Karpas-422 (cell line): Measurements from ENCODE around the gene MAP2K2. TPM values are rescaled to one million over a fixed set of nuclear protein-coding genes. Genes with fewer than 3 reads are reported as not detected.

ENCODE experiments used
- DNase-seq: peaks from one replicate; pipeline ENCODE4 v3.0.0-alpha.2; 2015
- H2AFZ ChIP-seq: fragments of 200-600 bp; sonication (generic); 2 replicates; pipeline ENCODE4 v1.6.1; 2014; ENCODE audit warnings: antibody characterized with exemption, low read length, mixed read lengths
- H3K27ac ChIP-seq: fragments of 200-600 bp; sonication (generic); 2 replicates; pipeline ENCODE4 v1.5.1; 2014; ENCODE audit warnings: mild to moderate bottlenecking, low read length, moderate library complexity
- H3K27me3 ChIP-seq: fragments of 200-600 bp; sonication (generic); 2 replicates; pipeline ENCODE4 v1.6.1; 2014; ENCODE audit warnings: low read length, mixed read lengths
- H3K36me3 ChIP-seq: fragments of 200-600 bp; sonication (generic); 2 replicates; pipeline ENCODE4 v1.6.1; 2014; ENCODE audit warnings: low read length, mixed read lengths; ENCODE audit not compliant: insufficient read depth
- H3K4me1 ChIP-seq: fragments of 200-600 bp; sonication (generic); 2 replicates; pipeline ENCODE4 v1.6.1; 2014; ENCODE audit warnings: mild to moderate bottlenecking, low read length, mixed read lengths
- H3K4me2 ChIP-seq: fragments of 200-600 bp; sonication (generic); 2 replicates; pipeline ENCODE4 v1.6.1; 2014; ENCODE audit warnings: low read length, low read depth, mild to moderate bottlenecking; ENCODE audit not compliant: poor library complexity, severe bottlenecking
- H3K4me3 ChIP-seq: fragments of 200-600 bp; sonication (generic); 2 replicates; pipeline ENCODE4 v1.5.1; 2014; ENCODE audit warnings: mild to moderate bottlenecking, antibody characterized with exemption, low read length, mixed read lengths
- H3K79me2 ChIP-seq: fragments of 200-600 bp; sonication (generic); 2 replicates; pipeline ENCODE4 v1.6.1; 2014; ENCODE audit warnings: mild to moderate bottlenecking, low read length, mixed read lengths
- H3K9ac ChIP-seq: fragments of 200-600 bp; sonication (generic); 2 replicates; pipeline ENCODE4 v1.6.0; 2014; ENCODE audit warnings: low read length
- H3K9me2 ChIP-seq: fragments of 200-600 bp; sonication (generic), shearing (Covaris generic); replicated peaks from 2 replicates; pipeline ENCODE4 v1.6.0; 2014; ENCODE audit warnings: mild to moderate bottlenecking, low read length, moderate library complexity; ENCODE audit not compliant: insufficient read depth
- H3K9me3 ChIP-seq: fragments of 300-700, 200-600 bp; sonication (generic); 2 replicates; pipeline ENCODE4 v1.6.1; 2014; ENCODE audit warnings: low read length, mixed read lengths
- H4K20me1 ChIP-seq: fragments of 200-600 bp; sonication (generic); 2 replicates; pipeline ENCODE4 v1.6.1; 2014; ENCODE audit warnings: mild to moderate bottlenecking, antibody characterized with exemption, low read length, low read depth; ENCODE audit not compliant: insufficient read depth
- total RNA-seq: library from RNA; depleted of rRNA; stranded (reverse); fragments of >200 nt; shearing (Covaris generic); gene quantifications from 2 replicates; pipeline ENCODE4 v1.2.3, GENCODE V29; 2014; ENCODE audit warnings: low replicate concordance

Gene MAP2K2
- total RNA-seq, 1 experiment from 2014 or later: 106 TPM

- Histone ChIP-seq H3K27me3 (no peaks in the 10 kb centered on the region), H3K9ac (no peak overlapping the region), H3K36me3 (peaks cover 9% of the 10 kb centered on the region; the same call in 1 of the 2 replicates), H3K9me2 (no peaks in the 10 kb centered on the region), H4K20me1 (no peaks in the 10 kb centered on the region), H3K4me3 (no peak overlapping the region), H3K27ac (no peak overlapping the region), H3K4me1 (no peaks in the 10 kb centered on the region), H3K4me2 (no peak overlapping the region), H3K79me2 (no peaks in the 10 kb centered on the region), H2AFZ (no peak overlapping the region), H3K9me3 (no peaks in the 10 kb centered on the region)
- DNase-seq: no peak
Observed at GRCh38 chr19:4100647-4101495, 23.1 kb downstream of the MAP2K2 start.

- no peak overlapping the region for H3K4me3 ChIP-seq
- peaks cover 9% of the 10 kb centered on the region; the same call in 1 of the 2 replicates for H3K36me3 ChIP-seq
- no peaks in the 10 kb centered on the region for H3K9me2 ChIP-seq
- H3K4me1 ChIP-seq: no peaks in the 10 kb centered on the region
- H4K20me1 ChIP-seq: no peaks in the 10 kb centered on the region
- no peak overlapping the region for H3K9ac ChIP-seq
- no peaks in the 10 kb centered on the region for H3K79me2 ChIP-seq
- no peaks in the 10 kb centered on the region for H3K9me3 ChIP-seq
- no peak for DNase-seq
- no peak overlapping the region for H3K4me2 ChIP-seq
- no peaks in the 10 kb centered on the region for H3K27me3 ChIP-seq
- no peak overlapping the region for H2AFZ ChIP-seq
- no peak overlapping the region for H3K27ac ChIP-seq
Observed at GRCh38 chr19:4099041-4099764, 24.7 kb downstream of the MAP2K2 start.

- Histone ChIP-seq H4K20me1 (no peaks in the 10 kb centered on the region), H3K9me2 (no peaks in the 10 kb centered on the region), H3K4me3 (no peak overlapping the region), H2AFZ (no peak overlapping the region), H3K9me3 (no peaks in the 10 kb centered on the region), H3K79me2 (no peaks in the 10 kb centered on the region), H3K27me3 (no peaks in the 10 kb centered on the region), H3K36me3 (peaks cover 9% of the 10 kb centered on the region; the same call in 1 of the 2 replicates), H3K4me2 (no peak overlapping the region), H3K4me1 (no peaks in the 10 kb centered on the region), H3K27ac (no peak overlapping the region), H3K9ac (no peak overlapping the region)
- DNase-seq: no peak
Observed at GRCh38 chr19:4098493-4098892, 25.4 kb downstream of the MAP2K2 start.

GRCh38 chr19:4097501-4097900 is 26.4 kb downstream of the MAP2K2 start:
- Histone ChIP-seq H3K4me1 (no peaks in the 10 kb centered on the region), H2AFZ (no peak overlapping the region), H3K9ac (no peak overlapping the region), H3K9me2 (no peaks in the 10 kb centered on the region), H4K20me1 (no peaks in the 10 kb centered on the region), H3K36me3 (peaks cover 9% of the 10 kb centered on the region; the same call in 1 of the 2 replicates), H3K27ac (no peak overlapping the region), H3K9me3 (no peaks in the 10 kb centered on the region), H3K79me2 (no peaks in the 10 kb centered on the region), H3K4me3 (no peak overlapping the region), H3K4me2 (no peak overlapping the region), H3K27me3 (no peaks in the 10 kb centered on the region)
- no peak for DNase-seq

GRCh38 chr19:4096049-4096892 is 27.7 kb downstream of the MAP2K2 start:
- no peak overlapping the region for H3K27ac ChIP-seq
- no peaks in the 10 kb centered on the region for H4K20me1 ChIP-seq
- no peak overlapping the region for H3K4me3 ChIP-seq
- no peaks in the 10 kb centered on the region for H3K9me2 ChIP-seq
- no peak overlapping the region for H3K4me2 ChIP-seq
- no peaks in the 10 kb centered on the region for H3K4me1 ChIP-seq
- H3K9me3 ChIP-seq: no peaks in the 10 kb centered on the region
- no peaks in the 10 kb centered on the region for H3K79me2 ChIP-seq
- H3K27me3 ChIP-seq: no peaks in the 10 kb centered on the region
- H3K36me3 ChIP-seq: peaks cover 9% of the 10 kb centered on the region; the same call in 1 of the 2 replicates
- H3K9ac ChIP-seq: no peak overlapping the region
- no peak overlapping the region for H2AFZ ChIP-seq
- no peak for DNase-seq

GRCh38 chr19:4095488-4095844 is 28.5 kb downstream of the MAP2K2 start:
- Histone ChIP-seq H4K20me1 (no peaks in the 10 kb centered on the region), H3K9ac (no peak overlapping the region), H3K4me2 (no peak overlapping the region), H3K36me3 (peaks cover 9% of the 10 kb centered on the region; the same call in 1 of the 2 replicates), H3K4me1 (no peaks in the 10 kb centered on the region), H2AFZ (no peak overlapping the region), H3K9me2 (no peaks in the 10 kb centered on the region), H3K27ac (no peak overlapping the region), H3K4me3 (no peak overlapping the region), H3K27me3 (no peaks in the 10 kb centered on the region), H3K79me2 (no peaks in the 10 kb centered on the region), H3K9me3 (no peaks in the 10 kb centered on the region)
- no peak for DNase-seq

GRCh38 chr19:4094761-4095487 is 29.0 kb downstream of the MAP2K2 start:
- Histone ChIP-seq H3K36me3 (peaks cover 9% of the 10 kb centered on the region; the same call in 1 of the 2 replicates), H3K4me1 (no peaks in the 10 kb centered on the region), H3K79me2 (no peaks in the 10 kb centered on the region), H3K4me3 (no peak overlapping the region), H3K4me2 (no peak overlapping the region), H2AFZ (no peak overlapping the region), H4K20me1 (no peaks in the 10 kb centered on the region), H3K9me3 (no peaks in the 10 kb centered on the region), H3K27ac (no peak overlapping the region), H3K9me2 (no peaks in the 10 kb centered on the region), H3K27me3 (no peaks in the 10 kb centered on the region), H3K9ac (no peak overlapping the region)
- DNase-seq: no peak
